ENCODE measurements around the gene ANGPT4. TPM values are rescaled to one million over a fixed set of nuclear protein-coding genes. Genes with fewer than 3 reads are reported as not detected.

Gene ANGPT4
- polyA plus RNA-seq, 1 experiment = not detected

DNA sequence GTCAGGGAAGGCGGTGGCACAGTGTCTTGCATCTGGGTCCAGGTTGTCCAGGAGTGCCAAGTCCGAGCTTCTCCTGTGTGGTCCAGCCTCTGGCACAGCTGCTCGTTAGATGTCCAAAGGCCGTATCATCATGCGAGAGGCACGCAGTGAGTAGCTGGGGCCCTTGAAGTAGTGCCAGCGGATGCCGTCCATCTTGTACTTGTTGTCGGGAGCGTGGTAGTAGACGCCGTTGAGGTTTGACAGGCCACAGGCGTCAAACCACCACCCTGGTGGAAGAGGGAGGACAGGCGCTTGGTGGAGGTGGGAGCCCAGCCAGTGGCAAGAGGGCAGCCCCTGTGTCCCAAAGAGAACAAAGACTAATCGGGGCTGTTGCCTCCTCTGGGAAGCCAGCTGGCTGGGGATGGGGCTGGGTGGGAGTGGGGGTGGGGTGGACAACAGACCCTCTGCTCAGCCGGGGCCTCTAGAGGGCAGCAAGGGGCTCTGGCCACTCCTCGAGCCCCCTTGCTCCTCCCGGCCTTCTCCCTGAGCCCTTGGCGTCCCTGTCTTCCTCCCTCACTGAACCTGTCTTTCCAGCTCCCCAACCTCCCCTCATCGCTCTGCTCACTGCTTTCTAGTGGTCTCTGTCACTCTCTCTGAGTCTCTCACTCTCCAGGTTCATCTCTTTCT, 43.1 kb downstream of the ANGPT4 start:
- H3K9me3 ChIP-seq (ENCODE audit: control insufficient read depth, insufficient read depth, low read length) = no peaks in the 10 kb centered on the region
- no peak overlapping the region for H3K4me3 ChIP-seq (ENCODE audit: low read depth, low read length)
- CTCF ChIA-PET = no interaction called here
- DNase-seq (ENCODE audit: low read depth, low spot score) = no peak
- POLR2A ChIA-PET = no interaction called here
- H3K27ac ChIP-seq (ENCODE audit: low read depth, low read length) = no peak overlapping the region
- TF ChIP-seq, protein P1, sequence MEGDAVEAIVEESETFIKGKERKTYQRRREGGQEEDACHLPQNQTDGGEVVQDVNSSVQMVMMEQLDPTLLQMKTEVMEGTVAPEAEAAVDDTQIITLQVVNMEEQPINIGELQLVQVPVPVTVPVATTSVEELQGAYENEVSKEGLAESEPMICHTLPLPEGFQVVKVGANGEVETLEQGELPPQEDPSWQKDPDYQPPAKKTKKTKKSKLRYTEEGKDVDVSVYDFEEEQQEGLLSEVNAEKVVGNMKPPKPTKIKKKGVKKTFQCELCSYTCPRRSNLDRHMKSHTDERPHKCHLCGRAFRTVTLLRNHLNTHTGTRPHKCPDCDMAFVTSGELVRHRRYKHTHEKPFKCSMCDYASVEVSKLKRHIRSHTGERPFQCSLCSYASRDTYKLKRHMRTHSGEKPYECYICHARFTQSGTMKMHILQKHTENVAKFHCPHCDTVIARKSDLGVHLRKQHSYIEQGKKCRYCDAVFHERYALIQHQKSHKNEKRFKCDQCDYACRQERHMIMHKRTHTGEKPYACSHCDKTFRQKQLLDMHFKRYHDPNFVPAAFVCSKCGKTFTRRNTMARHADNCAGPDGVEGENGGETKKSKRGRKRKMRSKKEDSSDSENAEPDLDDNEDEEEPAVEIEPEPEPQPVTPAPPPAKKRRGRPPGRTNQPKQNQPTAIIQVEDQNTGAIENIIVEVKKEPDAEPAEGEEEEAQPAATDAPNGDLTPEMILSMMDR (IDR thresholded peaks at IDR 0.05; ENCODE audit: low read depth, low read length) = no peak
- no peaks in the 10 kb centered on the region for H3K27me3 ChIP-seq (ENCODE audit: control insufficient read depth, insufficient read depth, low read length)

DNA sequence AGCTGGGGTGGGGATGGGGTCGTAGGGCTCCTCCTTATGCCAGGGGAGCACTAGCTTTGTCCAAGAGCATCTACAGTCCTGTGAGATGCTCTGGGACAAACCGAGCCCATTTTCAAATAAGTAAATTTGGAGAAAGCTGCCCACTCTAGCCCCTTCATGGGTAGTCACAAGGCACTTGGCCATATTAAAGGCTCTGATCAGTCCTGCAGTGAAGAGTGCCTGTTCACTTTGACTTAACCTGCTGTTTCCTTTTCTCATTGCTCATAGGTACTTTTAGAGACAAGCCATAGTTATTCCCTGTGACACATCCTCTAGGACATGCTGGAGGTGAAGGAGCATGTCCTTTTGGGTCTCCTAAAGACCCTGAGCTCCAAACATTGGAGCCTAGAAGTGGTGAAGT, 44.2 kb downstream of the ANGPT4 start:
- ChIA-PET POLR2A (no interaction called here), CTCF (no interaction called here)
- Histone ChIP-seq H3K9me3 (ENCODE audit: control insufficient read depth, insufficient read depth, low read length) (no peaks in the 10 kb centered on the region), H3K27me3 (ENCODE audit: control insufficient read depth, insufficient read depth, low read length) (no peaks in the 10 kb centered on the region), H3K4me3 (ENCODE audit: low read depth, low read length) (no peak overlapping the region), H3K27ac (ENCODE audit: low read depth, low read length) (no peak overlapping the region)
- TF ChIP-seq, protein P1 (IDR thresholded peaks at IDR 0.05; ENCODE audit: low read depth, low read length) = no peak
- DNase-seq (ENCODE audit: low read depth, low spot score) = no peak

DNA sequence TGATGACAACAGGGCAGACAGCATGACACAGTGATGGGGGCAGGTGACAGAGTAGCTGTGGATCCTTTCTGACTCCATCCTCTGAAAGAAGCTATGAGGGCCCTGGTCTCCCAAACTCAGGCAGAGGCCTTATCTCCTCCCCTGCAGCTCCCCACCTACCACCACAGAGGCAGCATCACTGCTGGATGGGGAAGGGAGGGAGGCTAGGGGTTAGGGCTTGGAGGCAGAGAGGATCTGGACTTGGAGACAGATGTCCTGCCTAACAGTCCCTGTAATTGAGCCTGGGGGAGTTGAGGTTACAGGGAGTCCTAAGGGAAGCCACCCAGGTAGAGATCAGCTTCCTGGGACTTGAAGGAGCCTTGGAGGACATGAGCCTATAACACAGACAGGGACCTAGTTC, 44.7 kb downstream of the ANGPT4 start:
- no peak for DNase-seq (ENCODE audit: low read depth, low spot score)
- CTCF ChIA-PET = no interaction called here
- Histone ChIP-seq H3K27me3 (ENCODE audit: control insufficient read depth, insufficient read depth, low read length) (no peaks in the 10 kb centered on the region), H3K9me3 (ENCODE audit: control insufficient read depth, insufficient read depth, low read length) (no peaks in the 10 kb centered on the region), H3K27ac (ENCODE audit: low read depth, low read length) (no peak overlapping the region), H3K4me3 (ENCODE audit: low read depth, low read length) (no peak overlapping the region)
- TF ChIP-seq, protein P1 (IDR thresholded peaks at IDR 0.05; ENCODE audit: low read depth, low read length) = no peak
- POLR2A ChIA-PET = no interaction called here

DNA sequence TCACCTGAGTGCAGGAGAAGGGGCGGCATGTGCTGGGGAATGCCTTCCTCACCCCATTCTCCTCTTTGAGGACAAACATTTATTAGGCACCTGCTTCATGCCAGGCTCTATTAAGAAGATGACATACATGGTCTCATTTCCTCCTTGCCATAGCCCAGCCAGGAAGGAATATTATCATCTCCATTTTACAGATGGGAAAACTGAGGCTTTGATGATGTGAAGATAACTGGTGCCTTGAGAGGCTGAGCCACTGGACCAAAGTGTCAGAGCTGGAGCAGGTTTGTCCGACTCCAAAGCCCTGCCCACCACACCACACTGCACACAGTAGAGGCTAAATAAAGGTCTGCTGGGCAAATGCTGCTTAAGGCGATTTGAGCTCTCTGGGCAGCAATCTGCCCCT, 45.4 kb downstream of the ANGPT4 start:
- Histone ChIP-seq H3K27ac (ENCODE audit: low read depth, low read length) (no peak overlapping the region), H3K9me3 (ENCODE audit: control insufficient read depth, insufficient read depth, low read length) (no peaks in the 10 kb centered on the region), H3K27me3 (ENCODE audit: control insufficient read depth, insufficient read depth, low read length) (no peaks in the 10 kb centered on the region), H3K4me3 (ENCODE audit: low read depth, low read length) (no peak overlapping the region)
- no peak for DNase-seq (ENCODE audit: low read depth, low spot score)
- ChIA-PET POLR2A (no interaction called here), CTCF (no interaction called here)
- TF ChIP-seq, protein P1 (IDR thresholded peaks at IDR 0.05; ENCODE audit: low read depth, low read length) = no peak

DNA sequence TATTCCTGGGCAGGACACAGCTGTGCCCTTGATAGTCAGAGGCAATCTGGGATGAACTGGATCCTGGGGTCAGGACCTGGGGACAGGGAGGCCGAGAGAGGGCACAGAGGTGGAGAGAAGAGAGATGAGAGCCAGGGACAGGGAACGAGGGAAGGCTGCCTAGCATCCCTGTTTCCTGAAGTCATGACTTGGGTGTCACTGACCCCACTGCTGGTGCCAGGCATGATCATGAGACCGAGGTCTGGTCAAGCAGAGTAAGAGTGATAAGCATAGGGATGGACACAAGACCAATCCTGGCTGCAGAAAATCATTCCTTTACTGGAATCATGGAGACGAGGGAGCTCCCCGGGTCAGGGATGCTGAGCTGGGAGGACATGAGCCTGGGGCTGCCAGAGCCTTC, 46.5 kb downstream of the ANGPT4 start:
- TF ChIP-seq, protein P1 (IDR thresholded peaks at IDR 0.05; ENCODE audit: low read depth, low read length) = no peak
- Histone ChIP-seq H3K9me3 (ENCODE audit: control insufficient read depth, insufficient read depth, low read length) (no peaks in the 10 kb centered on the region), H3K27ac (ENCODE audit: low read depth, low read length) (no peak overlapping the region), H3K27me3 (ENCODE audit: control insufficient read depth, insufficient read depth, low read length) (no peaks in the 10 kb centered on the region), H3K4me3 (ENCODE audit: low read depth, low read length) (no peak overlapping the region)
- ChIA-PET CTCF (no interaction called here), POLR2A (no interaction called here)
- DNase-seq (ENCODE audit: low read depth, low spot score) = no peak
